GM12891 (cell line): ENCODE measurements around the gene ART1.

Experiments
- POLR2A ChIP-seq: IDR thresholded peaks from 2 replicates; pipeline ENCODE4 v1.6.1; 2011; ENCODE audit warnings: low read depth, low read length, control low read depth
- TAF1 ChIP-seq: IDR thresholded peaks from 2 replicates; pipeline ENCODE4 v1.6.1; 2011; ENCODE audit warnings: low read depth, low read length, control low read depth

GRCh38 chr11:3626250-3626960 lies 18.5 kb upstream of the ART1 start:
- TF ChIP-seq POLR2A = no peak
- no peak for TF ChIP-seq TAF1
